HEK293 (cell line): ENCODE data around the gene NFKBIA.
"Not testable (repeated sequence)": the region's sequence is repeated elsewhere in the genome, so short reads cannot be mapped to it uniquely, and the experiment has no call there.

ENCODE experiments used
- CTCF ChIA-PET: fragments of 350-600 bp; formaldehyde crosslinking; extraction: SDS; loops from one replicate; lab custom pipeline; 2021; ENCODE audit warnings: antibody characterized with exemption; lab: Yijun Ruan, JAX
- POLR2A ChIA-PET: fragments of 300-600 bp; formaldehyde crosslinking; extraction: SDS; loops from one replicate; lab custom pipeline; 2020; ENCODE audit warnings: antibody characterized with exemption, inconsistent platforms; lab: Yijun Ruan, JAX
- H3K27ac ChIP-seq: fragments of 200-500 bp; sonication (Bioruptor generic); 2 replicates; pipeline ENCODE4 v1.5.1; 2014; ENCODE audit warnings: low read depth, low read length, control low read depth, inconsistent platforms; ENCODE audit errors: extremely low read depth
- H3K36me3 ChIP-seq, 2 experiments: fragments of 200-500 bp in 1 of 2; sonication (Bioruptor generic) in 1 of 2; 1 replicate in 1 of 2; 2 replicates in 1 of 2; pipeline ENCODE4 v1.5.1; 2014 to 2017; ENCODE audit warnings: inconsistent platforms in 2 of 2, low read length in 2 of 2; ENCODE audit not compliant: control insufficient read depth in 2 of 2, insufficient read depth in 1 of 2
- H3K4me1 ChIP-seq: fragments of 200-500 bp; sonication (Bioruptor generic); 2 replicates; pipeline ENCODE4 v1.5.1; 2014; ENCODE audit warnings: mild to moderate bottlenecking, low read length, inconsistent platforms; ENCODE audit not compliant: control insufficient read depth, insufficient read depth
- H3K4me3 ChIP-seq: 2 replicates; pipeline ENCODE4 v1.5.1; 2011; ENCODE audit warnings: low read depth, mild to moderate bottlenecking, control low read depth, low read length, moderate library complexity
- H3K9me3 ChIP-seq: fragments of 200-500 bp; sonication (Bioruptor generic); 2 replicates; pipeline ENCODE4 v1.5.1; 2014; ENCODE audit warnings: low read depth, low read length, inconsistent platforms; ENCODE audit not compliant: control insufficient read depth, insufficient read depth
- EGR2 ChIP-seq: fragments of 450-650 bp; formaldehyde crosslinking; IDR thresholded peaks from 2 replicates; pipeline ENCODE4 v1.5.1; 2016; ENCODE audit warnings: low read depth, missing biosample characterization, missing genetic modification characterization
- GLIS1 ChIP-seq: fragments of 450-650 bp; formaldehyde crosslinking; IDR thresholded peaks from 2 replicates; pipeline ENCODE4 v1.5.1; 2016; ENCODE audit warnings: missing biosample characterization, missing genetic modification characterization
- MZF1 ChIP-seq: fragments of 450-650 bp; formaldehyde crosslinking; IDR thresholded peaks from 2 replicates; pipeline ENCODE4 v1.5.1; 2017; ENCODE audit warnings: missing biosample characterization, missing genetic modification characterization, borderline replicate concordance
- REST ChIP-seq: fragments of 450-650 bp; formaldehyde crosslinking; IDR thresholded peaks from 2 replicates; pipeline ENCODE4 v1.5.1; 2016; ENCODE audit warnings: missing biosample characterization, missing genetic modification characterization
- ZFHX2 ChIP-seq: fragments of 450-650 bp; formaldehyde crosslinking; conservative IDR thresholded peaks from 2 replicates; pipeline ENCODE4 v1.5.1; 2016; ENCODE audit warnings: missing biosample characterization, missing genetic modification characterization
- ZFP41 ChIP-seq: fragments of 450-650 bp; formaldehyde crosslinking; IDR thresholded peaks from 2 replicates; pipeline ENCODE4 v1.5.1; 2016; ENCODE audit warnings: missing biosample characterization, missing genetic modification characterization, borderline replicate concordance
- ZNF133 ChIP-seq: fragments of 450-650 bp; formaldehyde crosslinking; IDR thresholded peaks from 2 replicates; pipeline ENCODE4 v1.5.1; 2016; ENCODE audit warnings: missing biosample characterization, missing genetic modification characterization
- TF ChIP-seq, protein P1 (sequence below): fragments of 450-650 bp; formaldehyde crosslinking; IDR thresholded peaks from 2 replicates; pipeline ENCODE4 v1.5.1; 2016; ENCODE audit warnings: missing biosample characterization, missing genetic modification characterization

The NFKBIA gene

GRCh38 chr14:35400648-35401421, 3.7 kb downstream of the NFKBIA start:
- TF ChIP-seq ZFP41 (no peak), ZFHX2 (peak; percentile 72), EGR2 (tag by site-specific recombination) (peak; percentile 67), GLIS1 (tag by site-specific recombination) (peak; percentile 76)
- no peak overlapping the region for H3K27ac ChIP-seq
- H3K36me3 ChIP-seq, result peaks cover 15 to 38% of the 10 kb centered on the region in 2 experiments
- H3K4me3 ChIP-seq, result no peak overlapping the region
- 0 out of 2 replicates have a peak, but pooled peaks cover 4% of the 10 kb centered on the region for H3K4me1 ChIP-seq
- ChIA-PET POLR2A (no interaction called here), CTCF (no interaction called here)
- no peaks in the 10 kb centered on the region for H3K9me3 ChIP-seq

- no peak overlapping the region for H3K27ac ChIP-seq
- CTCF ChIA-PET, result interaction anchor here (1.1 kb wide), 1 partner anchor 259 kb away, joined by 5 read pairs; no protein-coding TSS in a partner anchor
- TF ChIP-seq MZF1 (tag by site-specific recombination) (peak; percentile 75; the same call in 1 of the 2 replicates), REST (tag by site-specific recombination) (no peak)
- TF ChIP-seq, all 188 proteins: peak for 1
- POLR2A ChIA-PET, result interaction anchor here (0.7 kb wide), 1 partner anchor 40 kb away, joined by 4 read pairs; no protein-coding TSS in a partner anchor
- H3K36me3 ChIP-seq, result peaks cover 15 to 38% of the 10 kb centered on the region in 2 experiments
- H3K4me1 ChIP-seq, result 0 out of 2 replicates have a peak, but pooled peaks cover 4% of the 10 kb centered on the region
- no peaks in the 10 kb centered on the region for H3K9me3 ChIP-seq
- H3K4me3 ChIP-seq, result no peak overlapping the region
These were observed 5.2 kb downstream of the NFKBIA start for GRCh38 chr14:35399083-35399937.

GRCh38 chr14:35398071-35398584, 6.4 kb downstream of the NFKBIA start:
- TF ChIP-seq ZNF133 (tag by site-specific recombination), result no peak
- TF ChIP-seq, protein P1, sequence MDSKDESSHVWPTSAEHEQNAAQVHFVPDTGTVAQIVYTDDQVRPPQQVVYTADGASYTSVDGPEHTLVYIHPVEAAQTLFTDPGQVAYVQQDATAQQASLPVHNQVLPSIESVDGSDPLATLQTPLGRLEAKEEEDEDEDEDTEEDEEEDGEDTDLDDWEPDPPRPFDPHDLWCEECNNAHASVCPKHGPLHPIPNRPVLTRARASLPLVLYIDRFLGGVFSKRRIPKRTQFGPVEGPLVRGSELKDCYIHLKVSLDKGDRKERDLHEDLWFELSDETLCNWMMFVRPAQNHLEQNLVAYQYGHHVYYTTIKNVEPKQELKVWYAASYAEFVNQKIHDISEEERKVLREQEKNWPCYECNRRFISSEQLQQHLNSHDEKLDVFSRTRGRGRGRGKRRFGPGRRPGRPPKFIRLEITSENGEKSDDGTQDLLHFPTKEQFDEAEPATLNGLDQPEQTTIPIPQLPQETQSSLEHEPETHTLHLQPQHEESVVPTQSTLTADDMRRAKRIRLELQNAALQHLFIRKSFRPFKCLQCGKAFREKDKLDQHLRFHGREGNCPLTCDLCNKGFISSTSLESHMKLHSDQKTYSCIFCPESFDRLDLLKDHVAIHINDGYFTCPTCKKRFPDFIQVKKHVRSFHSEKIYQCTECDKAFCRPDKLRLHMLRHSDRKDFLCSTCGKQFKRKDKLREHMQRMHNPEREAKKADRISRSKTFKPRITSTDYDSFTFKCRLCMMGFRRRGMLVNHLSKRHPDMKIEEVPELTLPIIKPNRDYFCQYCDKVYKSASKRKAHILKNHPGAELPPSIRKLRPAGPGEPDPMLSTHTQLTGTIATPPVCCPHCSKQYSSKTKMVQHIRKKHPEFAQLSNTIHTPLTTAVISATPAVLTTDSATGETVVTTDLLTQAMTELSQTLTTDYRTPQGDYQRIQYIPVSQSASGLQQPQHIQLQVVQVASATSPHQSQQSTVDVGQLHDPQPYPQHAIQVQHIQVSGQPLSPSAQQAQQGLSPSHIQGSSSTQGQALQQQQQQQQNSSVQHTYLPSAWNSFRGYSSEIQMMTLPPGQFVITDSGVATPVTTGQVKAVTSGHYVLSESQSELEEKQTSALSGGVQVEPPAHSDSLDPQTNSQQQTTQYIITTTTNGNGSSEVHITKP, result peak; percentile 32; the same call in 1 of the 2 replicates
- POLR2A ChIA-PET, result no interaction called here
- H3K4me3 ChIP-seq, result no peak overlapping the region
- peaks cover 15 to 33% of the 10 kb centered on the region in 2 experiments for H3K36me3 ChIP-seq
- no peaks in the 10 kb centered on the region for H3K9me3 ChIP-seq
- H3K4me1 ChIP-seq, result no peaks in the 10 kb centered on the region
- CTCF ChIA-PET, result interaction anchor here (0.6 kb wide), 1 partner anchor 83 kb away, joined by 3 read pairs; no protein-coding TSS in a partner anchor
- H3K27ac ChIP-seq, result no peak overlapping the region

DNA sequence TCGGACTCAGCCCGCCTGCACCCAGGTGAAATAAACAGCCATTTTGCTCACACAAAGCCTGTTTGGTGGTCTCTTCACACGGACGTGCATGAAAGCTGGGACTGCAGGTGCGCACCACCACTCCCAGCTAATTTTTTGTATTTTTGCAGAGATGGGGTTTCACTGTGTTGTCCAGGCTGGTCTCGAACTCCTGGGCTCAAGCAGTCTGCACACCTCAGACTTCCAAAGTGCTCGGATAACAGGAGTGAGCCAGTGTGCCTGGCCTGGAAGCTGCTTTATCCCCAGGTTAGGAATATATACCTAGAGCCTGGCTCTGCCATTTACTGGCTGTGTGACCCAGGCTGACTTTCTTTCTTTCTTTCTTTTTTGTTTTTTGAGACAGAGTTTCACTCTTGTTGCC, 7.9 kb downstream of the NFKBIA start:
- POLR2A ChIA-PET, H3K27ac ChIP-seq, H3K4me1 ChIP-seq, H3K4me3 ChIP-seq, H3K9me3 ChIP-seq: not testable (repeated sequence)
- CTCF ChIA-PET, result interaction anchor here (0.6 kb wide), 1 partner anchor 424 kb away, joined by 3 read pairs; no protein-coding TSS in a partner anchor
- H3K36me3 ChIP-seq, result peaks cover 3 to 17% of the 10 kb centered on the region in 2 experiments
